Left lobe of liver (tissue), 1 donor: ENCODE measurements around the gene LRRC43. TPM values are rescaled to one million over a fixed set of nuclear protein-coding genes. Genes with fewer than 3 reads are reported as not detected.

Experiments
- total RNA-seq: library from RNA; stranded (reverse); gene quantifications from one replicate; pipeline ENCODE4 v1.2.1, GENCODE V29; 2021
- donor health status: DM: no; HTN: yes; CAD: no.

The LRRC43 gene
- total RNA-seq, 1 donor from 2014 or later: 0.35 TPM

Other genes starting within 250 kb of the LRRC43 start
- gene BCL7A, start 161.2 kb upstream of the LRRC43 start, total RNA-seq: 5.2 TPM
- gene MLXIP, start 104.4 kb upstream of the LRRC43 start, total RNA-seq: 19.0 TPM
- not detected for gene IL31, start 8.9 kb upstream of the LRRC43 start, total RNA-seq
- gene B3GNT4, start 20.6 kb downstream of the LRRC43 start, total RNA-seq: not detected
- gene DIABLO, start 42.9 kb downstream of the LRRC43 start, total RNA-seq: 22.8 TPM
- 8.4 TPM for gene VPS33A, start 83.4 kb downstream of the LRRC43 start, total RNA-seq
- gene CLIP1, start 239.5 kb downstream of the LRRC43 start, total RNA-seq: 38.9 TPM